IMR-90 (cell line): ENCODE measurements around the gene OTOA. TPM values are rescaled to one million over a fixed set of nuclear protein-coding genes. Genes with fewer than 3 reads are reported as not detected.
"Not testable (repeated sequence)": the region's sequence is repeated elsewhere in the genome, so short reads cannot be mapped to it uniquely, and the experiment has no call there.

Experiments used
- ATAC-seq: fragments of 200-7000 bp; cut with Tn5 transposase; 2 replicates; pipeline ENCODE4 v1.9.1; 2020; ENCODE audit warnings: low read depth, mild to moderate bottlenecking, moderate library complexity
- BruUV-seq: library from RNA; stranded (reverse); fragments of 400-500 nt; replicated peaks from 2 replicates; lab custom pipeline; 2021; lab: Mats Ljungman, UMichigan
- CTCF ChIA-PET: fragments of 300-600 bp; formaldehyde crosslinking; extraction: SDS; loops from one replicate; lab custom pipeline; 2021; ENCODE audit warnings: antibody characterized with exemption; lab: Yijun Ruan, JAX
- POLR2A ChIA-PET: fragments of 300-600 bp; sonication (Branson Sonifier 250); formaldehyde crosslinking; loops from one replicate; lab custom pipeline; 2022; ENCODE audit warnings: antibody characterized with exemption; ENCODE audit not compliant: unreplicated experiment; lab: Charles Lee
- DNase-seq: peaks from one replicate; pipeline ENCODE4 v3.0.0; 2013
- H2AFZ ChIP-seq: replicated peaks from 2 replicates; pipeline ENCODE3; 2013; ENCODE audit warnings: low read length, mild to moderate bottlenecking; ENCODE audit not compliant: poor library complexity
- H2AK5ac ChIP-seq: 2 replicates; pipeline ENCODE4 v1.6.1; 2013; ENCODE audit warnings: low read depth, low read length, inconsistent platforms
- H2AK9ac ChIP-seq: replicated peaks from 2 replicates; pipeline ENCODE3; 2013; ENCODE audit warnings: mild to moderate bottlenecking, low read depth, low read length, moderate library complexity; ENCODE audit not compliant: poor library complexity
- H2BK120ac ChIP-seq: 2 replicates; pipeline ENCODE4 v1.6.1; 2013; ENCODE audit warnings: low read depth, low read length, inconsistent platforms
- H2BK15ac ChIP-seq: 3 replicates; pipeline ENCODE4 v1.6.1; 2013; ENCODE audit warnings: low read depth, low read length, inconsistent platforms
- H2BK20ac ChIP-seq: 2 replicates; pipeline ENCODE4 v1.6.1; 2013; ENCODE audit warnings: low read depth, mild to moderate bottlenecking, inconsistent platforms, low read length, moderate library complexity
- H2BK5ac ChIP-seq: 2 replicates; pipeline ENCODE4 v1.6.1; 2013; ENCODE audit warnings: mild to moderate bottlenecking, low read depth, low read length, inconsistent platforms; ENCODE audit not compliant: poor library complexity, severe bottlenecking
- H3K14ac ChIP-seq: replicated peaks from 2 replicates; pipeline ENCODE4 v1.6.1; 2013; ENCODE audit warnings: low read depth, low read length, inconsistent platforms
- H3K18ac ChIP-seq: 2 replicates; pipeline ENCODE4 v1.6.1; 2013; ENCODE audit warnings: low read depth, low read length, control low read depth
- H3K23ac ChIP-seq: 2 replicates; pipeline ENCODE4 v1.6.1; 2013; ENCODE audit warnings: low read depth, low read length, inconsistent platforms
- H3K27ac ChIP-seq: 2 replicates; pipeline ENCODE4 v1.5.1; 2013; ENCODE audit warnings: mild to moderate bottlenecking, control low read depth, low read length; ENCODE audit not compliant: insufficient read depth
- H3K27me3 ChIP-seq: 2 replicates; pipeline ENCODE4 v1.6.1; 2013; ENCODE audit warnings: low read length; ENCODE audit not compliant: control insufficient read depth, insufficient read depth
- H3K36me3 ChIP-seq: 2 replicates; pipeline ENCODE4 v1.6.1; 2013; ENCODE audit warnings: low read length, mixed read lengths; ENCODE audit not compliant: control insufficient read depth, insufficient read depth
- H3K4ac ChIP-seq: 2 replicates; pipeline ENCODE4 v1.6.1; 2013; ENCODE audit warnings: low read depth, low read length, inconsistent platforms
- H3K4me1 ChIP-seq: 2 replicates; pipeline ENCODE4 v1.6.1; 2013; ENCODE audit warnings: low read length, mixed read lengths; ENCODE audit not compliant: control insufficient read depth, insufficient read depth
- H3K4me2 ChIP-seq: 2 replicates; pipeline ENCODE4 v1.6.1; 2013; ENCODE audit warnings: low read depth, mild to moderate bottlenecking, control low read depth, low read length, moderate library complexity
- H3K4me3 ChIP-seq: 2 replicates; pipeline ENCODE4 v1.5.1; 2013; ENCODE audit warnings: low read depth, mild to moderate bottlenecking, control low read depth, low read length, moderate library complexity; ENCODE audit not compliant: insufficient read depth
- H3K56ac ChIP-seq: 2 replicates; pipeline ENCODE4 v1.6.1; 2013; ENCODE audit warnings: low read length, inconsistent platforms; ENCODE audit not compliant: insufficient read depth; ENCODE audit errors: extremely low read depth
- H3K79me1 ChIP-seq, 2 experiments: 2 replicates each; pipeline ENCODE4 v1.6.1; 2013; ENCODE audit warnings: low read length in 2 of 2, inconsistent platforms in 1 of 2, low read depth in 1 of 2
- H3K9ac ChIP-seq: 2 replicates; pipeline ENCODE4 v1.6.1; 2013; ENCODE audit warnings: low read depth, low read length, control low read depth
- H3K9me1 ChIP-seq: 2 replicates; pipeline ENCODE4 v1.6.1; 2013; ENCODE audit warnings: low read length, inconsistent platforms; ENCODE audit not compliant: insufficient read depth
- H3K9me3 ChIP-seq: 2 replicates; pipeline ENCODE4 v1.6.1; 2013; ENCODE audit warnings: low read length; ENCODE audit not compliant: control insufficient read depth, insufficient read depth
- H4K20me1 ChIP-seq: 2 replicates; pipeline ENCODE4 v1.6.1; 2013; ENCODE audit warnings: low read length, inconsistent platforms; ENCODE audit not compliant: insufficient read depth
- H4K5ac ChIP-seq: 2 replicates; pipeline ENCODE4 v1.6.1; 2013; ENCODE audit warnings: mild to moderate bottlenecking, low read depth, low read length, control low read depth
- H4K8ac ChIP-seq, 2 experiments: 2 replicates each; pipeline ENCODE4 v1.6.1; 2013; ENCODE audit warnings: low read depth in 2 of 2, low read length in 2 of 2, control low read depth in 1 of 2, inconsistent platforms in 1 of 2
- H4K91ac ChIP-seq: 2 replicates; pipeline ENCODE4 v1.6.1; 2013; ENCODE audit warnings: low read depth, low read length, inconsistent platforms; ENCODE audit not compliant: insufficient read depth
- CTCF ChIP-seq: conservative IDR thresholded peaks from 2 replicates; pipeline ENCODE4 v1.5.1; 2012; ENCODE audit warnings: mild to moderate bottlenecking, low read depth, low read length, improper control_type of control experiment
- RAD21 ChIP-seq: IDR thresholded peaks from 2 replicates; pipeline ENCODE4 v1.6.1; 2012; ENCODE audit warnings: low read length, improper control_type of control experiment
- SMC3 ChIP-seq: fragments of 150-350 bp; IDR thresholded peaks from 2 replicates; pipeline ENCODE4 v1.6.1; 2016; ENCODE audit warnings: low read depth, mild to moderate bottlenecking, antibody characterized with exemption, low read length, moderate library complexity
- WGBS, 2 experiments: methylation state at CpG; one replicate each; pipeline versions ENCODE4 v1.1.5 to v1.1.7; 2013; ENCODE audit warnings: missing lambda C conversion rate in 2 of 2; ENCODE audit not compliant: insufficient read length in 1 of 2; ENCODE audit errors: extremely low coverage in 2 of 2; 5-methylcytosine and 5-hydroxymethylcytosine counted together
- dilution Hi-C: fragments of 300-500 bp; cut with HindIII; formaldehyde crosslinking; loops from one replicate; pipeline ENCODE4 v1.14.3; 2018; ENCODE audit warnings: low sequenced_read_pairs; ENCODE audit not compliant: unreplicated experiment
- in situ Hi-C: fragments of 300-500 bp; cut with MboI; formaldehyde crosslinking; loops from 3 replicates; pipeline ENCODE4 v1.14.3; 2019; ENCODE audit warnings: low sequenced_read_pairs, inconsistent platforms, mixed read lengths
- intact Hi-C: fragments of 100-400 bp; cut with micrococcal nuclease; formaldehyde crosslinking; loops from 2 replicates; pipeline ENCODE4 v1.10.0; 2022
- polyA plus RNA-seq, 3 experiments: library from polyadenylated mRNA; depleted of rRNA; stranded (reverse); fragments of >200 nt; gene quantifications; 2 replicates each; pipeline ENCODE4 v1.2.3, GENCODE V29; 2012; ENCODE audit warnings: low replicate concordance in 1 of 3
- total RNA-seq: library from RNA; depleted of rRNA; stranded (reverse); fragments of >200 nt; gene quantifications from 2 replicates; pipeline ENCODE4 v1.2.3, GENCODE V29; 2012

OTOA gene
- total and polyA plus RNA-seq, 2 of the 4 experiments (the other 2 are of a cell fraction) = 0.02 TPM; not detected in 1

- H3K27me3 ChIP-seq, H3K14ac ChIP-seq, H2BK15ac ChIP-seq, H4K20me1 ChIP-seq, H4K5ac ChIP-seq, H4K91ac ChIP-seq, H4K8ac ChIP-seq, H3K56ac ChIP-seq, H3K4ac ChIP-seq, H3K4me2 ChIP-seq, H3K36me3 ChIP-seq, H3K4me3 ChIP-seq, H2BK5ac ChIP-seq, BruUV-seq, H3K23ac ChIP-seq, in situ Hi-C loops, H3K9me1 ChIP-seq, POLR2A ChIA-PET, H2AK9ac ChIP-seq, H2AFZ ChIP-seq, H3K79me1 ChIP-seq, H2BK120ac ChIP-seq, H3K18ac ChIP-seq, H3K4me1 ChIP-seq, H2BK20ac ChIP-seq, H3K27ac ChIP-seq, H2AK5ac ChIP-seq, dilution Hi-C loops, H3K9ac ChIP-seq, H3K9me3 ChIP-seq: not testable (repeated sequence)
- WGBS, 2 experiments = no CpG with 5 or more reads among the region's 13 CpGs
- DNase-seq (peak; percentile 57), ATAC-seq (peak; percentile 94)
- intact Hi-C loops = loop anchor here (5.0 kb wide), 2 partner anchors 94 to 219 kb away; no protein-coding TSS in a partner anchor
- CTCF ChIA-PET = interaction anchor here (0.8 kb wide), 1 partner anchor 144 kb away, joined by 5 read pairs; no protein-coding TSS in a partner anchor
- TF ChIP-seq RAD21 = peak; percentile 63
- peak; percentile 45 for TF ChIP-seq SMC3
- peak; percentile 54 for TF ChIP-seq CTCF
Measured at GRCh38 chr16:21801538-21802374, 138.0 kb downstream of the OTOA start.

- H2AK9ac ChIP-seq, H3K9ac ChIP-seq, BruUV-seq, H4K20me1 ChIP-seq, H3K4me2 ChIP-seq, H4K91ac ChIP-seq, H3K9me3 ChIP-seq, H4K8ac ChIP-seq, H3K56ac ChIP-seq, H3K14ac ChIP-seq, H2BK120ac ChIP-seq, H3K18ac ChIP-seq, H3K4ac ChIP-seq, POLR2A ChIA-PET, DNase-seq, ATAC-seq, dilution Hi-C loops, H3K36me3 ChIP-seq, H3K27ac ChIP-seq, H2BK15ac ChIP-seq, H3K23ac ChIP-seq, H3K4me3 ChIP-seq, in situ Hi-C loops, H2BK20ac ChIP-seq, H4K5ac ChIP-seq, H3K27me3 ChIP-seq, H3K79me1 ChIP-seq, H2AK5ac ChIP-seq, H3K4me1 ChIP-seq, H2BK5ac ChIP-seq, H2AFZ ChIP-seq, H3K9me1 ChIP-seq: not testable (repeated sequence)
- WGBS, 2 experiments = no CpG with 5 or more reads among the region's 2 CpGs
- CTCF ChIA-PET = interaction anchor here (0.7 to 0.8 kb wide), 2 partner anchors 145 to 203 kb away, joined by 3 to 5 read pairs; no protein-coding TSS in a partner anchor
- intact Hi-C loops = loop anchor here (5.0 kb wide), 2 partner anchors 95 to 220 kb away; no protein-coding TSS in a partner anchor
Measured at GRCh38 chr16:21802375-21802663, 138.6 kb downstream of the OTOA start.
